ENCODE data around the gene SIRT6. TPM values are rescaled to one million over a fixed set of nuclear protein-coding genes. Genes with fewer than 3 reads are reported as not detected.

SIRT6 gene
- total and polyA plus RNA-seq, 2 donors (not counting 3 experiments of a cell fraction or from before 2014, with no cell fraction given): 26.9 to 36.6 TPM

DNA sequence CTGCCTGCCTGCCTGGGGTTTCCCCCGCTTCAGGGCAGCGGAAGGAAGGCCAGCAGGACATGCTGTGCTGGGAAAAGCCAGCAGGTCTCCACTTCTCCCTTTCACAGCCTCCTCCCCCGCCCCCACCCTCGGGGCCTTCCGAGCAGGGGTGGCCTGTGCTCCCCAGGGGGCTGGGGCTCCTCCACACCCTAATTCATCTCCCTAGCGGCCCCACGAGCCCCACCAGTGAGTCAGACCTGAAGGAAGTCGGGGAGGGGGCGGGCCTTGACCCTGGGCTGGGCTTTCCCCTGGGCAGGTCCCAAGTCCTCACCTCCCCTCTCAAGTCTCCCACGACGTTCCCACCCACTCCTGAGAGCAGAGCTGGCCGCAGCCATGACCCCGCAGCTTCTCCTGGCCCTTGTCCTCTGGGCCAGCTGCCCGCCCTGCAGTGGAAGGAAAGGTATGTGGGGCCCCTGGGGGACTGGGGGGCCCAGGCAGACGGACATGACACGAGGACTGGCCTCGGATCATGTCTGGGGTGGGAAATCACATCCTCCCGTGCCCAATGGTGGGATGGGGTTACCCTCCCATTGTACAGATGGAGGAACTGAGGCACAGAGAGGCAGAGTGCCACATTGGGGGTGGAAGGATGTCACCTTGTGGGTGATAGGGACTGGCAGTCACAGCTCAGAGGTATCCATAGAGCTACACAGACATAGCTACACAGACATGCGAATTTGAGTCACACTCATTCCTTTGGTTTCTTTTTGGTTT lies 47.0 kb upstream of the SIRT6 start, which contains the start of gene EBI3:
TSS of gene EBI3 (plus strand) at position 345 of the 753 bp plus-strand sequence. CDS start at position 373, 28 bp downstream.
- H3K4me3 ChIP-seq (replicated peaks in 1 of 3; ENCODE audit: insufficient read depth in 1 of 3, low read depth in 1 of 3, low read length in 3 of 3): no peak within 1 kb of the TSS
- peaks cover 0 to 5% of the 10 kb centered on the region in 2 experiments for H3K27me3 ChIP-seq (ENCODE audit: control insufficient read depth in 2 of 2, insufficient read depth in 2 of 2, low read length in 2 of 2)
- no peaks in the 10 kb centered on the region for H3K9me3 ChIP-seq (replicated peaks; ENCODE audit: control insufficient read depth, insufficient read depth, low read length)
- H4K20me1 ChIP-seq (replicated peaks; ENCODE audit: control insufficient read depth, extremely low read depth, insufficient read depth, low read length): no peaks in the 10 kb centered on the region
- peak within 1 kb of the TSS; percentile 44 for H2AFZ ChIP-seq (ENCODE audit: low read depth, low read length)
- FAIRE-seq: no peak
- no peaks in the 10 kb centered on the region for H3K9me1 ChIP-seq (replicated peaks; ENCODE audit: control insufficient read depth, extremely low read depth, insufficient read depth, low read length)
- DNase-seq (ENCODE audit: low read depth, low spot score): peak; percentile 23
- intact Hi-C loops (cut with micrococcal nuclease): no loop called here
- no TSS peak for BruUV-seq (replicated peaks)
- dilution Hi-C loops (cut with MboI; ENCODE audit: extremely low pct_ligation_motif_present, low sequenced_read_pairs): no loop called here
- no peak within 1 kb of the TSS for H3K27ac ChIP-seq (ENCODE audit: insufficient read depth, low read depth, low read length)
- CTCF ChIA-PET: interaction anchor here (1.2 to 2.1 kb wide), 2 partner anchors 21 to 38 kb away, joined by 3 to 5 read pairs; no protein-coding TSS in a partner anchor
- no peaks in the 10 kb centered on the region for H3K36me3 ChIP-seq (ENCODE audit: control insufficient read depth in 2 of 2, extremely low read depth in 1 of 2, insufficient read depth in 2 of 2, low read length in 2 of 2)
- no peaks in the 10 kb centered on the region for H3K4me1 ChIP-seq (ENCODE audit: control insufficient read depth, extremely low read depth, insufficient read depth, low read length)
- no peak within 1 kb of the TSS for H3K4me2 ChIP-seq (ENCODE audit: insufficient read depth, low read length)
- no peak within 1 kb of the TSS for H3K9ac ChIP-seq (replicated peaks; ENCODE audit: extremely low read depth, insufficient read depth, low read length)
- TF ChIP-seq GATA2 (IDR thresholded peaks at IDR 0.05; ENCODE audit: insufficient read depth, insufficient read length, low read depth, low read length) (no peak), FOS (IDR thresholded peaks at IDR 0.05; ENCODE audit: borderline replicate concordance, insufficient read depth, low read length) (no peak)
- H3K79me2 ChIP-seq (ENCODE audit: control insufficient read depth, insufficient read depth, low read length): no peaks in the 10 kb centered on the region
- POLR2A ChIA-PET: no interaction called here

DNA sequence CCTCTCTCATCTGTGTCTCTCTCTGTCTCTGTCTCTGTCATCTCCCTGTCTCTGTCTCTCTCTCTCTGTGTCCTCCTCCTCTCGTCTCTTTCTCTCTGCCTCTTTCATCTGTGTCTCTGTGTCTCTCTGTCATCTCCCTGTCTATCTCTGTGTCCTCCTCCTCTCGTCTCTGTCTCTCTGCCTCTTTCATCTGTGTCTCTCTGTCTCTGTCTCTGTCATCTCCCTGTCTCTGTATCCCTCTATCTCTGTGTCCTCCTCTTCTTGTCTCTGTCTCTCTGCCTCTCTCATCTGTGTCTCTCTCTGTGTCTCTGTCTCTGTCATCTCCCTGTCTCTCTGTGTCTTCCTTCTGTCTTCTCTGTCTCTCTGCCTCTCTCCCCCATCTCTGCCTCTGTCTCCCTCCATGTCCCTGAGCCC lies 46.4 kb upstream of the SIRT6 start:
- no peak for DNase-seq (ENCODE audit: low read depth, low spot score)
- FAIRE-seq: peak; percentile 21
- dilution Hi-C loops (cut with MboI; ENCODE audit: extremely low pct_ligation_motif_present, low sequenced_read_pairs): no loop called here
- Histone ChIP-seq H4K20me1 (replicated peaks; ENCODE audit: control insufficient read depth, extremely low read depth, insufficient read depth, low read length) (no peaks in the 10 kb centered on the region), H3K9me1 (replicated peaks; ENCODE audit: control insufficient read depth, extremely low read depth, insufficient read depth, low read length) (no peaks in the 10 kb centered on the region), H3K79me2 (ENCODE audit: control insufficient read depth, insufficient read depth, low read length) (no peaks in the 10 kb centered on the region), H3K9me3 (replicated peaks; ENCODE audit: control insufficient read depth, insufficient read depth, low read length) (no peaks in the 10 kb centered on the region), H3K4me1 (ENCODE audit: control insufficient read depth, extremely low read depth, insufficient read depth, low read length) (no peaks in the 10 kb centered on the region), H2AFZ (ENCODE audit: low read depth, low read length) (peak overlapping the region; percentile 44), H3K27me3 (ENCODE audit: control insufficient read depth in 2 of 2, insufficient read depth in 2 of 2, low read length in 2 of 2) (peaks cover 0 to 5% of the 10 kb centered on the region in 2 experiments), H3K27ac (ENCODE audit: insufficient read depth, low read depth, low read length) (no peak overlapping the region), H3K9ac (replicated peaks; ENCODE audit: extremely low read depth, insufficient read depth, low read length) (no peak overlapping the region), H3K4me2 (ENCODE audit: insufficient read depth, low read length) (no peak overlapping the region), H3K36me3 (ENCODE audit: control insufficient read depth in 2 of 2, extremely low read depth in 1 of 2, insufficient read depth in 2 of 2, low read length in 2 of 2) (no peaks in the 10 kb centered on the region), H3K4me3 (replicated peaks in 1 of 3; ENCODE audit: insufficient read depth in 1 of 3, low read depth in 1 of 3, low read length in 3 of 3) (no peak overlapping the region)
- intact Hi-C loops (cut with micrococcal nuclease): no loop called here
- CTCF ChIA-PET: no interaction called here
- TF ChIP-seq CTCF (IDR thresholded peaks at IDR 0.05; ENCODE audit: extremely low read depth in 1 of 2, insufficient read depth in 1 of 2, low read depth in 1 of 2, low read length in 2 of 2) (no peak), MYC (IDR thresholded peaks at IDR 0.05; ENCODE audit: low read depth, low read length) (no peak), FOS (IDR thresholded peaks at IDR 0.05; ENCODE audit: borderline replicate concordance, insufficient read depth, low read length) (no peak), JUN (IDR thresholded peaks at IDR 0.05; ENCODE audit: borderline replicate concordance, insufficient read depth, insufficient read length, low read depth) (no peak), GATA2 (IDR thresholded peaks at IDR 0.05; ENCODE audit: insufficient read depth, insufficient read length, low read depth, low read length) (no peak), EZH2 (IDR thresholded peaks at IDR 0.05; ENCODE audit: borderline replicate concordance, low read depth, low read length, severe bottlenecking) (no peak), POLR2AphosphoS5 (IDR thresholded peaks at IDR 0.05; ENCODE audit: insufficient read depth, low read depth, low read length) (no peak), POLR2A (IDR thresholded peaks at IDR 0.05; ENCODE audit: low read depth, low read length) (no peak)
- TF ChIP-seq, protein P1, sequence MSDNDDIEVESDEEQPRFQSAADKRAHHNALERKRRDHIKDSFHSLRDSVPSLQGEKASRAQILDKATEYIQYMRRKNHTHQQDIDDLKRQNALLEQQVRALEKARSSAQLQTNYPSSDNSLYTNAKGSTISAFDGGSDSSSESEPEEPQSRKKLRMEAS (IDR thresholded peaks at IDR 0.05; ENCODE audit: insufficient read depth, insufficient read length): no peak
- POLR2A ChIA-PET: no interaction called here
- BruUV-seq (replicated peaks): no TSS peak

Data from endothelial cell of umbilical vein (primary cell).